ENCODE measurements around the gene PRR13.
"Not testable (repeated sequence)": the region's sequence is repeated elsewhere in the genome, so short reads cannot be mapped to it uniquely, and the experiment has no call there.

The PRR13 gene

DNA sequence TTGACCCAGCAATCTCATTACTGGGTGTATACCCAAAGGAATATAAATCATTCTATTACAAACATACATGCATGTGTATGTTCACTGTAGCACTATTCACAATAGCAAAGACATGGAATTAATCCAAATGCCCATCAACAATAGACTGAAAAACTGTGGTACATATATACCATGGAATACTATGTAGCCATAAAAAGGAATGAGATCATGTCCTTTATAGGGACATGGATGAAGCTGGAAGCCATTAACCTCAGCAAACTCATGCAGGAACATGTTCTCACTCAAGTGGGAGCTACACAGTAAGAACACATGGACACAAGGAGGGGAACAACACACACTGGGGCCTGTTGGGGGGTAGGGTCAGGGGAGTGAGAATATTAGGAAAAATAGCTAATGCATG, 2.0 kb upstream of the PRR13 start:
- DNase-seq, result not testable (repeated sequence)

DNA sequence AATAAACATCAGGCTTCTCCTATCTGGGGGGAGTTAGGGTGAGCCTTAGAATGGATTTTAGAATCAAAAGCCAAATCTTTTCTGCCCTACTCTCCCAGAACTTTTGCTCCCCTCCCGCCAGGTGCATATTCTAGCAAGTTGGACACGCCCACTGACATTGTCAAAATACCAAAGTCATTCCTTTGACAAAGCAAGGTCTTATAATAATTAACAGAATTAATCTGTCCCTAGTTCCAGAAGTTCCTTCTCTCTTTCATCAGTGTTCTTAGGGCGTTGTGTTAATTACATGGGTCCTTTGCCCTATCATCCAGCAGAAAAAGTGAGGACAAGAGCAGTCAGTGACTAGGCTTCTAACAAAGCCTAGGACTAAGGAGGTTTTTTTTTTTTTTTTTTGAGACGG, 2.4 kb downstream of the PRR13 start:
- no peak for DNase-seq

- DNase-seq, result not testable (repeated sequence)
Observed at GRCh38 chr12:53444593-53445325, 3.2 kb downstream of the PRR13 start.

GRCh38 chr12:53450936-53451335, 9.4 kb downstream of the PRR13 start:
- DNase-seq, result no peak

- DNase-seq, result peak; percentile 99
Observed at GRCh38 chr12:53451661-53452158, 10.2 kb downstream of the PRR13 start, which contains the start of gene PCBP2. PCBP2 (plus strand) TSS chr12:53452102; CDS start chr12:53454801, 2,699 bp downstream.

DNA sequence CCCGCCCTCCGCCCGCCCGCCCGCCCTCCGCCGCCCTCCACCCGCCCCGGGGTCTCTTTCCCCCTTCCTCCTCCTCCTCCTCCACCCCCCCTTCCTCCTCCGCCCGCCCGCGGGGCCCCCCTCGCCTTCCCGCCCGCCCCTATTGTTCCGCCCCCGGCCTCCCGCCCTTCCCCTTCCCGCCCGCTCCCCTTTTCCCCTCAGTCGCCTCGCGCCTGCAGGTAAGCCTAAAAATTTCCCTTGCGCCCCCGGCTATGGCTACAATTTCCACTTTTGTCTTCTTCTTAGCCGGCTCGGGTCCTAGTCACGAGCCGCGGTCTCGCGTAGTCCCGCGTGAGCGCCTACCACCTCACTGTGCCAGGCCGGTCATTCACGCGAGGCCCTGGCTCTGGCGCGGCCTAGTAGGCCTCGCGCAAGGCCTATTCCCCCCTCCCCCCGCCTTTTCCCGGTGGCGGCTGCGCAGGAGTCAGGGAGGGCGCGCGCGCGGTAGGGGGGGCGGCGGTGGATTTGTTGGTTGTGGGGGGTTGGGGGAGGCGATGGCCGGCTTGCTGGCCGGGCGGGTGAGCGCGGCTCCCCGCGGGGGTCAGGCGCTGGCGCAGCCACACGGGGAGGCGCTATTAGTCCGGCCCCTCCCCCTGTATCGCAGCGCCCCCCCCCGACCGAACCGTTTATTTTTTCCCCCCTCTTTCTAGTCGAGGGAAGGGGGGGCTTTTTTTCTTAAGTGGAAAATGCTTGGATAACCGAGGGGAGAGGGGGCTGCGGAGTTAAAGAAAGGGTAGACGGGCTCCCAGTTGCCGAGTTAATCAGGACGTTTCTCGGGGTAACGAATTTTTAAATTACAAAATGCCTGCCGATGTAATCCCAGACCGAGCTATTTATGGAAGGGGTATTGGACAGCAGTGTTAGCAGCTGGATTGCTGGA, 10.9 kb downstream of the PRR13 start:
- DNase-seq, result peak; percentile 12

DNA sequence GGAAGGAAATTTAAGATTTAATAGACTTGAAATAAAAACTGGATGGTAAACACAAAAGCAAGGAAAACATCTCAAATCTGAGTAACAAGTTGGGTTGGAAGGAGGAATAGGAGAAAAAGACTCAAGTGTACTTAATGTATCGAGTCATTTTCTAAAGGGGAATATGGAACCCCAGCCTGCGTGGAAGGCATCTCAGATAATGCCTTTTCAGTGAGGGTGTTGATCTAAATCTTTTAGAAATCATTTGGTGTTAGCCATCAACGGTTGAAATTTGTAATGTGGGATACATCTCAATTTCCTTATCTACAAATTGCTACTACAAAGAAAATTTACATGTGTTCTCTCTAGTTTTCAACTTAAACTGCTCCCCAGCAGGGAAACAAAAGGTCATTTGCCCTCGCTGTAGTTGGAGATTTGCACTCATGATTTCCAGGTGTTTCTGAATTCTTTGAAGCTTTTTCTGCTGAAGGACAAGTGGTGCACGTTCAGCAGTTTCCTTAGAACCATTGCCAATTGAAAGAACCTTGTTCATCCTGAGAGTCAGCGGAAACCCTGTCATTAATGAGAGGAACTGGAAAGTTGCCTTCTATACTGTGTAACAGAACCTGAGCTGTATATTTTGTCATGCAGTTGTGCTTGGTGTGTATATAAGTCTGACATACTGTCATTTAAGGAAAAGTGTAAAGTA, 12.6 kb downstream of the PRR13 start:
- no peak for DNase-seq

DNA sequence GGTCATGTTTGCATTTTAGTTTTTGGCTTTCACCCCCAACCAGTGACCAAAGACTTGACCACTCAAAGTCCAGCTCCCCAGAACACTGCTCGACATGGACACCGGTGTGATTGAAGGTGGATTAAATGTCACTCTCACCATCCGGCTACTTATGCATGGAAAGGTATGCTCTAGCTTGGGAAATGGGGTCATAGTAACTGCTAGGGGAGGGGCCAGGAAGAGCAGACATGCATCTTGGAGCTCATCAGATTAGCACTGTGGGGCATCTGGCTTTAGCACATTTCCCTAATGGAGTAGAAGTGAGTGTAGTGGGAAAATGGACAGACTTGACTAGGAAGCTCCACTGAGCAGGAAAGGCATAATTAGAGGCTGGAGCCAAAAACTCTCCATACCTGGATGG, 13.2 kb downstream of the PRR13 start:
- DNase-seq, result no peak

GRCh38 chr12:53456654-53457366, 15.3 kb downstream of the PRR13 start:
- no peak for DNase-seq

DNA sequence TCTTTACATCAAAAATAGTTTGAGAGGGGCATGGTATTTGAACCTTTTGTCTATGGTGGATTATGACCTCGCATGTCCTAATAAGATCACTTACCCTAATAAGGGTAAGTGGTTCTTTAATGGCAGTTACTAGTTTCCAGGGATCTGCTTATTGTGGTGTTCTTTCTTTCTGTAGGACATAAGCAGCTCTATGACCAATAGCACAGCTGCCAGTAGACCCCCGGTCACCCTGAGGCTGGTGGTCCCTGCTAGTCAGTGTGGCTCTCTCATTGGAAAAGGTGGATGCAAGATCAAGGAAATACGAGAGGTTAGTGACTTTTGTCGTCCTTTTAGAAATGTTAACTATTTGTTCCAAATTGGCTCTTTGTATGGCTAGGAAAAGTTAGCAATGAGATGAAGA, 17.6 kb downstream of the PRR13 start:
- no peak for DNase-seq

- DNase-seq, result no peak
Observed at GRCh38 chr12:53461059-53461458, 19.5 kb downstream of the PRR13 start.

DNA sequence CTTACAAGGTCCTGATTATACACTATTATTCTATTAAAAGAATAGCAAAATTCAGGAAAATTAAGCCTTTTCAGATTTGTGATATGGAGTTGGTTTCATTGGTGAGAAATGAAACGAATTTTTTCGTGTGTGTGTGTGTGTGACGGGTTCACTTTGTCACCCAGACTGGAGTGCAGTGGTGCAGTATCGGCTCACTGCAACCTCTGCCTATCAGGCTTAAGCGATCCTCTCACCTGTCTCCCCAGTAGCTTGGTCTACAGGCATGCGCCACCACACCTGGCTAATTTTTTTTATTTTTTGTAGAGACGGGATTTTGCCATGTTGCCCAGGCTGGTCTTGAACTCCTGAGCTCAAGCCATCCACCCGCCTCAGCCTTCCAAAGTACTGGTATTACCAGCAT, 20.1 kb downstream of the PRR13 start:
- no peak for DNase-seq

DNA sequence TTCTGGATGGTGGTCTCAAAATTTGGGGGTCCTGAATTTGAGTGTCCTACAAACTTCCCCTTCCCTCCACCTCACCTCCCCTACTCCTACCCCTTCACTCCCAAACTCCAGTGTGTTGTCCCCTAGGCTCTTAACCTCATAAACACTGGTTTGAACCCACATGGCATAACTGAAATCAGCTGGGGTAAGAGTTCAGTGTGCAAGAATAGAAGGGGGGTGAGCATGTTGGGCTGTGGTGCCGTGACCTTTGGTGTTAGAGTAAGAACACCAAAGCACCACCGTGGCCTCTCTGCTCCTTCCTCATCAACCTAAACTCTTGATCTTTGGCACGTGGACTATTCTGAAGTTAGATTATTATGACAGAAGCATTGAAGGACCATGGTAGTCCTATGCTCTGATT, 21.4 kb downstream of the PRR13 start:
- no peak for DNase-seq

GRCh38 chr12:53463802-53464560, 22.4 kb downstream of the PRR13 start:
- no peak for DNase-seq

- DNase-seq, result no peak
Observed at GRCh38 chr12:53464685-53465418, 23.3 kb downstream of the PRR13 start.

DNA sequence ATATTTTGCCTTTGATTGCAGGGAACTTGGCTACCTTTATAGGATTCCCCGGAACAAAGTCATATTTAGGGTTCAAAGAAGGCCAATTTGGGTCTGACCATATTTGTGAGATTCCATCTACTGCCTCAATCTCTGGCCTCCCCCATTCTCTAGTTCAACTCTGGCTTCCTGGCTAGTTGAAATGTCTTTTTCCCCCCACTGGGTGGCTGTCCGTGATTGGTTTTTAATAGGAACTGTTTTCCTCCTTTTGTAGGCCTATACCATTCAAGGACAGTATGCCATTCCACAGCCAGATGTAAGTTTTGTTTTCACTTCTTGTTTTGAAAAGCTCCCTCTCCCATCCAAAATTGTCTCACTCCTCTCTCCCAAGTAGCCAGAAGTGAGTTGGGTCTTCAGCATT, 24.1 kb downstream of the PRR13 start:
- DNase-seq, result no peak

DNA sequence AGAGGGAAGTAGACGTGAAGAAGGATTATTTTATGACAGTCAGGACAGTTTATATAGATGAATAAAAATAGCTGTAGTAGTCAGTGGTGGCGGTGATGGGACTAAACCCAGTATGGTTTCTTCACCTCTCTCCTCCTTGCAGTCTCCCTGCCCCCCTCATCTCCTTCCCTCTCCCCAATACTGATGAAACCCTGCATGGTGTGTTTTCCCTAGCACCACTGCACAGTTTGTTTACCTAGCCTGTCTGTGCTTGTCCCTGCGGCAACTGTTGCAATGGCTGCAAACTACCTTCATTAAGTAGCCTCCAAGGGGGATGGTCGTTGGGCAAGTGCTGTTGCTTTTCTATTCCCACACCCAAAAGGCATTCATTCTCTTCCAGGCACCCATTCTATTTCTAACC, 25.1 kb downstream of the PRR13 start:
- no peak for DNase-seq

DNA sequence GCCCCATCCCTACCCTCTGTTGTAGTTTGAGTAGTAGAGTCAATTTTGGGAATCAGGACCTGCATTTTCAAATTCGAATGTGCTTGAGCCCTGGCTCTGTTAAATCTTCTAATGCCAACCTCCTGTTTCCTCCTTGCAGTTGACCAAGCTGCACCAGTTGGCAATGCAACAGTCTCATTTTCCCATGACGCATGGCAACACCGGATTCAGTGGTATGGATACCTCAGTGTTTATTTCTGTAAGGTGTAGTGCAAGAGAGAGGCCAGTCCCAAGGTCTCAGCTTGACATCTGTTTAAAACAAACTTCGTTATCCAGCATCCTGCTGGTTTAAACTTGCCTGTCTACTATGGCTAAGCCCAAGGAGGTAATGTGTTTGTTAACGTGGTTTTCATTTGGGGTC, 25.5 kb downstream of the PRR13 start:
- DNase-seq, result no peak

GRCh38 chr12:53467880-53468279, 26.3 kb downstream of the PRR13 start:
- DNase-seq, result no peak

DNA sequence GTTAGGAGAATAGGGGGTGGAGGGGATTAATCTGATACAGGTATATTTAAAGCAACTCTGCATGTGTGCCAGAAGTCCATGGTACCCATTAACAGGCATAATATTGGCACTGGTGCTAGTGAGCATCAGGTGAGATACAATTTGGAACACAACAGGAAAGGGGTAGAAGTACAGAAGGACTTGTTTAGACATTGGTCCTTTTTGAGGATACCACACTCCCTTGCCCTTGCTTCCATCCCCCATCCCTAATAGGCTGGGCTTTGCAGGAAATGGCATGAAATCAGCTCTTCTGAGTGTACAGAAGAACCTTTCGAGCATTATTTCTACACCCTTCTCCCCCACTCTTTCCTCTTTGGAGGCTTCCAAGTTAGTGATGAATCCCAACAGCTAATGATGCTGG, 26.7 kb downstream of the PRR13 start:
- DNase-seq, result no peak

DNA sequence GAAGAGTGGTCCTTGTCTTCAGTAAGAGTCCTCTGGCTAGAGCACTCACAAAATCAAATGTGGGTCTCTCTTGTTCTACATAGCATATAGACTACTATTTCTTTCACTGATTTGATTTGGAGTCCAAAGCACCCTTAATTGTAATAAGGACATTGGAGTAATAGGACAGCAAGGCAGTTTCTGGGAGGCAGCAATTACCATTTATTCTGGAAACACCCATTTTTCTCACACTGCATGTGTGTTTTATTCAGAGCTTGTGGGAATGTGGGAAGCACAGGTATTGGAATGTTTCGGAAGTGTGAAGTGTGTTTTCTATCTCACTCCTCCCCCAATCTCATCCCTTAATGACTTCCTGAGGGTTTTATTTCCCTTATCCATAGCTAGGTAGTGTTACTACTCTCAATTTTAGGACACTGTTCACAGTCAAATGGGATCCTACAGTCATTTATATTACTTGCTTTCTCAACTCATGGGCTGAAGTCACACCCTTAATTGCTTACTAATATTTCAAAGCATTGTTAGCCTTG, 30.6 kb downstream of the PRR13 start:
- no peak for DNase-seq
